SK-MEL-5 (cell line): ENCODE results near the gene PROZ. TPM values are rescaled to one million over a fixed set of nuclear protein-coding genes. Genes with fewer than 3 reads are reported as not detected.

Source experiments
- DNase-seq: peaks from one replicate; pipeline ENCODE4 v3.0.0-alpha.2; 2016; ENCODE audit warnings: low read depth, low spot score
- in situ Hi-C: cut with HindIII; loops from 2 replicates; pipeline ENCODE4 v1.10.0; 2016; ENCODE audit warnings: low sequenced_read_pairs, high pct_unique_total_duplicates, low pct_unique_long_range_greater_than_20kb
- total RNA-seq: library from RNA; depleted of rRNA; stranded (reverse); fragments of >200 nt; shearing (Covaris generic); gene quantifications from 2 replicates; pipeline ENCODE4 v1.2.3, GENCODE V29; 2014

PROZ gene
- total RNA-seq, 1 experiment from 2014 or later: not detected

- DNase-seq: no peak
- in situ Hi-C loops: no loop called here
These were observed 23.1 kb upstream of the PROZ start for GRCh38 chr13:113135281-113135760.

GRCh38 chr13:113137691-113138298 is 20.7 kb upstream of the PROZ start:
- in situ Hi-C loops: no loop called here
- no peak for DNase-seq

- in situ Hi-C loops: no loop called here
- no peak for DNase-seq
These were observed 19.5 kb upstream of the PROZ start for GRCh38 chr13:113138792-113139551.

- in situ Hi-C loops: no loop called here
These were observed 18.9 kb upstream of the PROZ start for GRCh38 chr13:113139577-113139976.

GRCh38 chr13:113140677-113141600 is 17.5 kb upstream of the PROZ start:
- in situ Hi-C loops: no loop called here

More at GRCh38 chr13:113139577-113139976, 18.9 kb upstream of the PROZ start:
- no peak for DNase-seq

GRCh38 chr13:113141601-113141970 is 16.9 kb upstream of the PROZ start:
- no peak for DNase-seq
- in situ Hi-C loops: no loop called here

More at GRCh38 chr13:113140677-113141600, 17.5 kb upstream of the PROZ start:
- no peak for DNase-seq

- DNase-seq: no peak
- in situ Hi-C loops: no loop called here
These were observed 15.6 kb upstream of the PROZ start for GRCh38 chr13:113142876-113143275.

- no peak for DNase-seq
- in situ Hi-C loops: no loop called here
These were observed 14.8 kb upstream of the PROZ start for GRCh38 chr13:113143466-113144254.

- no peak for DNase-seq
- in situ Hi-C loops: no loop called here
These were observed 14.2 kb upstream of the PROZ start for GRCh38 chr13:113144255-113144629.

- no peak for DNase-seq
- in situ Hi-C loops: no loop called here
These were observed 13.0 kb upstream of the PROZ start for GRCh38 chr13:113145496-113145895.

GRCh38 chr13:113145911-113146598 is 12.4 kb upstream of the PROZ start:
- in situ Hi-C loops: no loop called here
- no peak for DNase-seq

GRCh38 chr13:113146750-113147149 is 11.7 kb upstream of the PROZ start:
- in situ Hi-C loops: no loop called here
- DNase-seq: no peak

GRCh38 chr13:113147206-113147605 is 11.2 kb upstream of the PROZ start:
- in situ Hi-C loops: no loop called here
- DNase-seq: no peak

- in situ Hi-C loops: no loop called here
- DNase-seq: no peak
These were observed 10.0 kb upstream of the PROZ start for GRCh38 chr13:113148407-113148806.

- in situ Hi-C loops: no loop called here
- DNase-seq: no peak
These were observed 9.4 kb upstream of the PROZ start for GRCh38 chr13:113148940-113149503.

GRCh38 chr13:113149711-113150549 is 8.5 kb upstream of the PROZ start:
- in situ Hi-C loops: no loop called here
- no peak for DNase-seq
